ENCODE data around the gene USP10.
A peak's percentile ranks its signal among the peaks of the same experiment; 100 is the strongest.

The USP10 gene

DNA sequence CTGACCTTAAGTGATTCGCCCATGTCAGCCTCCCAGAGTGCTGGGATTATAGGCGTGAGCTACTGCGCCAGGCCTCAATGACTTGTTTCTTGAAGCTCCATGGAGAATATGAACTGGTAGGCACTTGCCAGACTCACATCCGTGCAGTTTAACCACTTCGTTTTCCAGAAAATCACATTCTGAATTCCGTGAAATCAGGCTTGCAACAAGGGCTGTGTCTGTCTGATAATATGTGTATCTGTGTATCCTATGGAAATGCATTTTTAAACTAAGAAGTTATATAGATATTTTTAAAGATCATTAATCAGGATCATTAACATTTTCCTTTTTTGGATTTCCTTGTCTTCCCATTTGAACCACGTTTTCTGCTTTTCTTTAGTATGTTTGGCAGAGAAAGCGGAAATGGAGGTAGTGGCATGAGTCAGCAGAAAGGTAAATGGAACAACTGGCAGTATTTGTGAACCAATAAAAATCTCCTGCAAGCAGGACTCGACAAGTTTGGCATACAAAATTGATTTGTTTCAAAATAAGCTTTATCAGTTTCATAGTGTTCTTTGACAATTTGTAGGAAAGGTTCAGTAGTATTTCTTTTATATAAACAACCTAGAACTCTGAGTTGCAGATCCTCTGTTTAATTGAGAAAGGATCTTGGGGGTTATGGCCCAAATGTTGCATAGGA is 33.0 kb downstream of the USP10 start:
- Histone ChIP-seq H3K4me2 (peak overlapping the region in 8 of 11 experiments; percentile 3 to 97 (median 74); a peak in 14 of 22 replicates), H3K27ac (peak overlapping the region in 8 of 11 experiments; percentile 9 to 60 (median 38); a peak in 12 of 22 replicates), H3K9ac (peak overlapping the region in 1 of 11 experiments; percentile 11; a peak in 1 of 22 replicates), H3K4me1 (peaks cover 72 to 94% (median 78%) of the 10 kb centered on the region in 10 experiments), H3K36me3 (peaks cover 21 to 59% (median 49%) of the 10 kb centered on the region in 11 experiments), H4K20me1 (peaks cover 48 to 100% (median 99%) of the 10 kb centered on the region in 11 experiments), H3K4me3 (no peak overlapping the region), H3K27me3 (no peaks in the 10 kb centered on the region), H3K9me3 (replicated peaks in 1 of 11) (no peaks in the 10 kb centered on the region)
- TF ChIP-seq Cebpa-rat (IDR thresholded peaks at IDR 0.05): no peak

DNA sequence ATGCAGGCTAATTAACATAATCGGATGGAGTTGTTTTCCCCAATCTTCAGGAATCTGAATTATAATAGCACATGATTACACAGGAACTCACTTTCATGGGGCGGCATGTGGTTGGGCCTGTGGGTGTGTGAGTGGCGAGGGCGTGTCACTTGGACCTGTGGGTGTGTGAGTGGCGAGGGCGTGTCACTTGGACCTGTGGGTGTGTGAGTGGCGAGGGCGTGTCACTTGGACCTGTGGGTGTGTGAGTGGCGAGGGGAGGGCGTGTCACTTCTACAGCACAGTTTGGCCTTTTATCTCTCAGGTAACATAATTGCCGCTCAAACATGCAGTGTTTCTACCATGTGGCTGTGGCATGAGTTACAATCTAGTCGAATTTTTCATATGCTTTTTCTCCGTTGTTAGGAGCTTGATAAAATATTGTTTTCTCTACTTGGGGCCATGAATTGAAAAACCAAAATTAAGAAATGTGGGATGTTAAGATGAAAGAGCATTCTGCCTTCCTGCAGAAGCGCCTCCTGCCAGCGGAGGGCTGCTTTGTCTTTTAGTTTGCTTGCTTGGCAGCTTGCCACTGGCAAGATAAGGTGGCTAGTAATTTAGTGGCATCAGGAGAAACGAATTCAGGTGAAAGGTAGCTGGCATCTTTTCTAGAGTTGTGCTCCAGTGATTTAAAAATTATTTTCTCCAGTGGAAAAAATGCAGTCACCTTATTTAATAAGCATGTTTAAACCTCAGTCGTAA is 36.2 kb downstream of the USP10 start:
- Histone ChIP-seq H3K4me3 (no peak overlapping the region), H3K4me2 (peak overlapping the region in 9 of 11 experiments; percentile 3 to 69 (median 33); a peak in 12 of 22 replicates), H3K9me3 (replicated peaks in 1 of 11) (peaks cover 0 to 3% (median 0%) of the 10 kb centered on the region in 11 experiments; a peak in 2 of 22 replicates), H3K9ac (no peak overlapping the region), H3K36me3 (peaks cover 28 to 81% (median 60%) of the 10 kb centered on the region in 11 experiments), H3K4me1 (peaks cover 60 to 95% (median 79%) of the 10 kb centered on the region in 10 experiments), H3K27me3 (no peaks in the 10 kb centered on the region), H4K20me1 (peaks cover 68 to 100% (median 100%) of the 10 kb centered on the region in 11 experiments), H3K27ac (no peak overlapping the region)
- no peak for TF ChIP-seq Cebpa-rat (IDR thresholded peaks at IDR 0.05)

DNA sequence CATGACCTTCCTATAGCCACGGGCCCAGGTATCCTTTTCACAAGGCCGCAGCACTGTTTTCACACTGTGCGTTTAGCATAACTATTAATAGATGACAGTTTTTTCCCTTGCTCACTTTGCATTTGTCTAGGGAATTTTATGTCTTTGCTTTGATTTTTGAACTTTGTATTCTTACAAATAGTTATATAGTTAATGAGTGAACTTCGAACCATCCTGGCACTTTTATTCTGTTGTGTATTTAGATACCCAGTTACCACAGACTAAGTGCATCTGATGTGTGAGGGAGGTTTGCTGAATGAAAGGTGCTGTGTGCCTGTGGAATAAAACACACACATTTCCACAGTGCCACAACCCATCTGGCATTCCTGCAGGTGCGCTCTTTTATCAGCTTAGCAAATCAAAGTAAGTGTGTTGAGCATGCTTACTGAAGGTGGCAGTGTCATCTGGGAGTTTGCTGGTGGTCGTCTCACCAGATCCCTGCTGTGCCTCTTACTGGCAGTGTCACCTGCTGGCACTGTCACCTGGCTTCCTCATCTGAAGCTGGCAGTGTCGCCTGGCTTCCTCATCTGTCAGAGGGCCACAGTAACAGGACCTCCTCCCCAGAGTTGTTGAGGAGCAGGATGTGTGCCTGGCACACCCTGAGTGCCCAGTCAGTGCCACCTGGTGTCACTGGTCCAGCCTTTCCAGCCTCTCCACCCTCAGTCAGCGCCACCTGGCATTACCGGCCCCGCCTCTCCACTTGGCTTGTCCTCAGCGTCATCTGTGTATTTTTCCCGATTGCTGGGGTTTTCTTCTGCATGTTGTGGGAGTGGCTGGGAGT is 37.6 kb downstream of the USP10 start:
- H3K9me3 ChIP-seq (replicated peaks in 1 of 11): peaks cover 0 to 11% (median 0%) of the 10 kb centered on the region in 11 experiments; a peak in 4 of 22 replicates
- no peak for TF ChIP-seq Cebpa-rat (IDR thresholded peaks at IDR 0.05)
- H3K27me3 ChIP-seq: no peaks in the 10 kb centered on the region
- H3K9ac ChIP-seq: peak overlapping the region in 6 of 11 experiments; percentile 13 to 39 (median 22); a peak in 5 of 22 replicates
- H3K4me2 ChIP-seq: peak overlapping the region; percentile 26 to 72 (median 47); a peak in 21 of 22 replicates
- peaks cover 40 to 93% (median 73%) of the 10 kb centered on the region in 11 experiments for H3K36me3 ChIP-seq
- no peak overlapping the region; a peak in 1 of 20 replicates for H3K4me3 ChIP-seq
- peak overlapping the region in 8 of 11 experiments; percentile 9 to 54 (median 26); a peak in 9 of 22 replicates for H3K27ac ChIP-seq
- peaks cover 61 to 95% (median 79%) of the 10 kb centered on the region in 10 experiments for H3K4me1 ChIP-seq
- H4K20me1 ChIP-seq: peaks cover 68 to 100% (median 100%) of the 10 kb centered on the region in 11 experiments

DNA sequence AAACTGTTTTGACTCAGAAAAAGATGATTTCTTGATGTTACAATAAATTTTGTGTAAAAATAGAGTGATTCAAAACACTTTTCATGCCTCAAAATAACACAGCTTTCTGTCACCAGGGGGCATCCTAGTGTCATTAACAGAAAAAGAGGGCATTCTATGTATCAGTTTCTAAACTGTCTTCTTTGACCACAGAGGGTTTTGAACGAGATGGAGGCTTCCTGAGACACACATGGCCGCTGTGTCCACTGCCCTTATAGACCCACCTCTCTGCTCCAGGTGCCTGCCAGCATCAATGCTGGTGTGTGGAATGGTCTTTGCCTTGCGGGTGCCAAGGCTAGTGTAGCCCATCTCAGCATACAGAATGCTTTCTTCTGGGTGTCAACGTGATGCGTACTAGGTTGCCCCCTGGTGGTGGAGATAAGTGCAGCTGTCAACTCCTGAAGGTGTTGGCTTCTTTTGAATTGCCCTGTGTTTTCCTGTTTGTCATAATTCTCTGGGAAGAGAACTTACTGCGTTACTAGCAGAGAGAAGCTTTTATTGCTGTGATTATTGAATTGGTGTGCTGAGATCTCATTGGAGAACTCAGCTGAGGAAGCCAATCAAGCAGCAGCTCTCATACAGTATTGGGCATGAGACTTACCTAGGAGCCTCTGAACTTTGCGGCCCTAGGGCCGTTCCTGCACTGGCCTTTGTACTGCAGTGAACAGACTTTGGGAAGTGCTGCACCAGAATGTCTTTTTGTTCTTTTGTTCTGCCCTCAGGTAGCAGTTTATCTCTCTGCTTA is 38.6 kb downstream of the USP10 start:
- peaks cover 0 to 11% (median 0%) of the 10 kb centered on the region in 11 experiments; a peak in 4 of 22 replicates for H3K9me3 ChIP-seq (replicated peaks in 1 of 11)
- peaks cover 72 to 100% (median 100%) of the 10 kb centered on the region in 11 experiments for H4K20me1 ChIP-seq
- peak overlapping the region in 1 of 11 experiments; percentile 25; a peak in 1 of 22 replicates for H3K9ac ChIP-seq
- TF ChIP-seq Cebpa-rat (IDR thresholded peaks at IDR 0.05): no peak
- H3K27me3 ChIP-seq: no peaks in the 10 kb centered on the region
- peak overlapping the region in 8 of 11 experiments; percentile 26 to 72 (median 56); a peak in 15 of 22 replicates for H3K4me2 ChIP-seq
- no peak overlapping the region for H3K4me3 ChIP-seq
- peaks cover 38 to 93% (median 69%) of the 10 kb centered on the region in 11 experiments for H3K36me3 ChIP-seq
- peak overlapping the region in 5 of 11 experiments; percentile 12 to 56 (median 33); a peak in 4 of 22 replicates for H3K27ac ChIP-seq
- peaks cover 65 to 95% (median 82%) of the 10 kb centered on the region in 10 experiments for H3K4me1 ChIP-seq

DNA sequence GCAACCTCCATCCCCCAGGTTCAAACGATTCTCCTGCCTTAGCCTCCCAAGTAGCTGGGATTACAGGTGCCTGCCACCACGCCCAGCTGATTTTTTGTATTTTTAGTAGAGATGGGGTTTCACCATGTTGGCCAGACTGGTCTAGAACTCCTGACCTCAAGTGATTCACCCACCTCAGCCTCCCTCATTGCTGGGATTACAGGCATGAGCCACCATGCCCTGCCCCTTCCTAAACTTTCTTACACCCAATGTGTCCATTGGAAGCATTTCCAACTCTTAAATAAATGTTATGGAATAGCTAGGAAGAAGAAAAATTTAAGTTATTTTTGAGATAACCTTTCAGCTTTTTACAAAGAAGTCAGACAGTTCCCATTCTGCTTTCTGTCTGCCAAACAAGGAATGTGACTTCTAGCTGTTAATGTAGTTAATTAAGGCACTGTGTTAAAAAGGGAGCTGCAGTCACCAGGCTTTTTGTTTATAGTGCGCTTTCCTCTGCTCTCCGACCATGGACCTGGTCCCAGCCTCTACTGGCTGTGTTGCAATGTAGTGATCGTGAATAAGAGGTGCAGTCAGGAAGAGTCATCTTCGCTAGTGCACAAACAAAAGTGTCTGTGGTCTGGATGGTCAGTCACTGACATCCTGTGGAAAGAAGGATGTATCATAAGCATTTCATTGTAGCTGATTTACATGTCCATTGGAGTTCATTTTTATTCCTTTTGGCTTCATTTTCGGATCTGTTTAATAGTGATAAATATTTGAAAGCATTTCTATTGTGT is 39.7 kb downstream of the USP10 start:
- H4K20me1 ChIP-seq: peaks cover 79 to 100% (median 100%) of the 10 kb centered on the region in 11 experiments

DNA sequence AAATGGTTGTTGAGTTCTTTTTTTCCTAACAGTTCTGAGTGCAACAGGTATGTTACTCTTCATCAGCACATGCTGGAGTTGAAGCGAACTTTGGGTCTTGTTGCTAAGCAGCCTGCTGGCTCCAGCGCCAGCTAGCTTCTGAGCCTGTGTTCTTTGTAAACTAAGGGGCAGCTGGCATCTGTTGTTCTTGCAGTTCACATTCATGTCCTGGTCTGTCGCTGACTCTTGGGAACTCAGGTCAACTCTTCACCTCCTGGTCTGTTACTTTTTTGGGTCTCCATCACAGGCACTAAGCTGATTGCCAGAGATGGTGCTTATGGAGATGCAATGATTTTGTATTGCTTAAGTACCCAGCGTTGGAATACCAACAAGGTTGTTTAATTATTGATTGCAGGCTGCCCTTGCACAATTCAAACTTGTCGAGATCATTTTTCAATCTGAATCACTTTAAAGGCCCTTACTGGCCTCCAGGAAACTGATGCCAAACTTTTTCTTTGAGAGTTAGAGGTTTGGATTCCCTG is 40.9 kb downstream of the USP10 start:
- H3K4me3 ChIP-seq: no peak overlapping the region
- peaks cover 82 to 100% (median 100%) of the 10 kb centered on the region in 11 experiments for H4K20me1 ChIP-seq
- H3K4me2 ChIP-seq: peak overlapping the region in 9 of 11 experiments; percentile 50 to 77 (median 62); a peak in 13 of 22 replicates
- peaks cover 0 to 11% (median 0%) of the 10 kb centered on the region in 11 experiments; a peak in 4 of 22 replicates for H3K9me3 ChIP-seq (replicated peaks in 1 of 11)
- H3K27me3 ChIP-seq: no peaks in the 10 kb centered on the region
- no peak for TF ChIP-seq Cebpa-rat (IDR thresholded peaks at IDR 0.05)
- H3K27ac ChIP-seq: peak overlapping the region in 4 of 11 experiments; percentile 21 to 43 (median 28); a peak in 3 of 22 replicates
- H3K4me1 ChIP-seq: peaks cover 78 to 92% (median 86%) of the 10 kb centered on the region in 10 experiments
- H3K9ac ChIP-seq: no peak overlapping the region
- H3K36me3 ChIP-seq: peaks cover 34 to 86% (median 61%) of the 10 kb centered on the region in 11 experiments

More for the DNA sequence above, 39.7 kb downstream of the USP10 start:
- Histone ChIP-seq H3K4me2 (peak overlapping the region in 7 of 11 experiments; percentile 30 to 77 (median 61); a peak in 12 of 22 replicates), H3K9me3 (replicated peaks in 1 of 11) (peaks cover 0 to 11% (median 0%) of the 10 kb centered on the region in 11 experiments; a peak in 4 of 22 replicates), H3K36me3 (peaks cover 34 to 86% (median 61%) of the 10 kb centered on the region in 11 experiments), H3K4me3 (no peak overlapping the region), H3K27me3 (no peaks in the 10 kb centered on the region), H3K9ac (peak overlapping the region in 3 of 11 experiments; percentile 0 to 47 (median 29); a peak in 4 of 22 replicates), H3K27ac (peak overlapping the region in 4 of 11 experiments; percentile 6 to 53 (median 36); a peak in 6 of 22 replicates), H3K4me1 (peaks cover 76 to 97% (median 90%) of the 10 kb centered on the region in 10 experiments)
- 0 out of 22 replicates have a peak, but pooled peaks of 1 of the 11 experiments have one; percentile 25 for TF ChIP-seq Cebpa-rat (IDR thresholded peaks at IDR 0.05)

All from BLaER1 treated with 17β-estradiol and CSF1 and Interleukin-3, amounts not matched to agents 10 nM and 100 nM (cell line).